T follicular helper cell (primary cell): ENCODE measurements around the gene PRKCQ.

Source experiments
- DNase-seq: peaks from one replicate; pipeline ENCODE4 v3.0.0-alpha.2; 2020; ENCODE audit warnings: low read depth

PRKCQ gene

GRCh38 chr10:6520138-6520537 is 59.9 kb downstream of the PRKCQ start:
- DNase-seq, result no peak

GRCh38 chr10:6518791-6519429 is 61.2 kb downstream of the PRKCQ start:
- DNase-seq, result no peak

DNA sequence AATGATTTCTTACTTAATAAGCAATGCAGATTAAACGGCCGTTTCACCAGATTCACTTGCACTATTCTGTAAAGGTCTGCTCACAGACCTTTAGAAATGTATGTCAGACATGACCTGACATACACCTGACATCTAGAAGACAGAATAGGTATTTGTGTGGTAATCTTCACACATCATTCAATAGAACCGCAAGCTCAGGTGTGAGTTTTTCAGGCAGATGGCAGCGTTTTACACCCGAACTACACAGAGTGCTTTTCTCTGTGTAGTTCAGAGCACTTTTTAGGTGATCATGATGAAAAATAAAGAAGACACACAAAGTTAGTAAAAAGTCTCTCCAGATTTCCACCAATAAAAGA is 63.2 kb downstream of the PRKCQ start:
- DNase-seq, result no peak

- no peak for DNase-seq
Measured at GRCh38 chr10:6516281-6516928, 63.7 kb downstream of the PRKCQ start.

DNA sequence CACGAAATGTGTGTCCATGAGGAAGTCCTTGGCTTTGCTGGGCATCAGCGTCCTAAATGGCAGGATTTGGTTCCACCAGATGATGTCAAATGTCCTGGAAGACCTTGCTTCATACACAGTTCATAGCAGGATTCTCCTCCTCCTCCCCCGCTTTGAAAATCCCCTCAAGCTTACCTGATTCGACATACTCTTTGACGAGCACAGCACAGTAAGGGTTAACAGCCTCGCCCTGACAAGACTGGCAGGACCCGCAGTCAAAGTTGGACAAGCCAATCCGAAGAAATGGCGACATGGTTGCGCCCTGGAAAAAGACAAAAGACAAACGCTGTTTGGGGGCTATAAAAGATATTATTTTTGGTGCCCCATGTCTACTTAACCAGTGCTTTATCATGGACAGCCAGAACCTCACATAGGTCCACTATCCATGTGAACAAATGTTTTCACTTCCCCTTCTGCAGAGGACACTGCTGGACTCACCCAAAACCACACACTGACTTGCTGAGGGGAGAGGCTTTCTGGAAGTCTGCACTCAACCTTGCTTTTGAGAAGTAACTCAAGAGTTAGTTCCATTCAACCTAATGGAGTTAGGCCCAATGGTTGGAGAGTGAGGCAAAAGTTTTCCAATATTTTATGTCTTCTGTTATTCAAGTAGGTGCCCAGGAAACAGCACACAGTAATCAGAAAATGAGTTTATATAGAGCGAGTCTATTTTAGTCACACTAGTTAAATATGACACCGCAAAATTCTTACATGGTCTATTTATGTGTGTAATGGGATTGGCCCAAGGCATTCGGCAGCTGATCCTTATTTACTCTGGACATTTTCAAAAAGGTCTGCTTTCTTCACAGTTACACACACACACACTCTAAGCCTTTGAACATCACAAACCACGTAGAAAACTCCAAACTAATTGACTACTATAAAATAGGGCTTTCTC is 65.0 kb downstream of the PRKCQ start:
- DNase-seq, result no peak

GRCh38 chr10:6514180-6514579 is 65.9 kb downstream of the PRKCQ start:
- DNase-seq, result no peak

DNA sequence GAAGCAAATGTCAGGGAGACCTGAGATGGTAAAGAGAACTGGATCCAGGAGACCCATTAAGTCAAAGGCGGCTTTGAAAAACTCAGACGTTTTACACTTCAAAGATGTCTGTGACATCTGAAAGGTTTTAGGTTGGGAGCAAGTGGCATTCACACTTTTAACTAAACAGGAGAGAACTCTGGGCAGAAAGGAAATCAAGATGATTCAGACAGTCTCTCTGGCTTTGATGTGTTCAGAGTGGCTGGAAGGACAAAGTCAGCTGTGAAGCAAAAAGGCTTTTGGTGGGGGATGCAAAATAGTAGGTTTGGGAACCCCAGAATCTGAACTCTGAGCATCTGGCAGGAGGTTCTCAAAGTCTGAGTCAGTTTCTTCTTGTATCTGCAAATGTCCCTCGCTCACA is 66.6 kb downstream of the PRKCQ start:
- DNase-seq, result peak; percentile 13

DNA sequence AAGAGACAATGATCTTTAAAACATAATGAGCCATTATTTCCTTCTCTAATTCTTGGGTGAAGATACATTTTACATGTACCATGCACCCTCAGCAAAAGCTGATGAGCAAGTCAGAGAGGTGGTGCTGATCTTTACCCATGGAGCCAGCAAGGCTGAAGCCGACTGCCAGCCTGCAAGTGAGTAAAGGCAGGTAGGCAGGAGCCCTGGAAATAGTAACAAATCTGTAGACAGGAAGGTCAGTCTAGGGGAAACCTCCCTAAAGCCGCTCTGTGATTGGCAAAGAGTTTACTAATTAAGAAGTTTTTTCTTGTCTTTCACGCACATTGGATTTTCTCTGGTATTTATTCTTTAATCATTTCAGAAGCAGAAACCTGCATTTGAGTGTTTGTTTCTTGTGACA is 67.9 kb downstream of the PRKCQ start:
- DNase-seq, result no peak

DNA sequence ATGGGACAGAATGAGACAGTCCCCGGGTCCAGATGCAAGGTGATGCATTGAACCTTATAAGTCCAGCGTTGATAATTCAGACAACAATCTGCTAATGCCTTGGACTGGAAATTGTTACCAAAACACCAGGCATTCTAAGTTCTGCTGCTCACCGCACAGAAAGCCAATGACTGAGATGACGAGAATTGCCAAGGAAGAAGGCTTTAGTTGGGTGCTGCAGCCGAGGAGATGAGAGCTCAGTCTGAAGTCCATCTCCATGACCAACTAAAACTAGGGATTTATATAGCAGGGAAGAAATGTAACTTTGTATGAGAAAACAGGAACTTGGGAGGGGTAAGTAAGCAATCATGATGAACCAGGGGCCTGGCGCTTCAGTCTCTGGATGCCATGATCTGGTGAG is 68.7 kb downstream of the PRKCQ start:
- no peak for DNase-seq

GRCh38 chr10:6507311-6507710 is 72.8 kb downstream of the PRKCQ start:
- no peak for DNase-seq

GRCh38 chr10:6505300-6505699 is 74.8 kb downstream of the PRKCQ start:
- DNase-seq, result no peak

GRCh38 chr10:6504296-6504695 is 75.8 kb downstream of the PRKCQ start:
- no peak for DNase-seq

- DNase-seq, result no peak
Measured at GRCh38 chr10:6503171-6503570, 76.9 kb downstream of the PRKCQ start.

DNA sequence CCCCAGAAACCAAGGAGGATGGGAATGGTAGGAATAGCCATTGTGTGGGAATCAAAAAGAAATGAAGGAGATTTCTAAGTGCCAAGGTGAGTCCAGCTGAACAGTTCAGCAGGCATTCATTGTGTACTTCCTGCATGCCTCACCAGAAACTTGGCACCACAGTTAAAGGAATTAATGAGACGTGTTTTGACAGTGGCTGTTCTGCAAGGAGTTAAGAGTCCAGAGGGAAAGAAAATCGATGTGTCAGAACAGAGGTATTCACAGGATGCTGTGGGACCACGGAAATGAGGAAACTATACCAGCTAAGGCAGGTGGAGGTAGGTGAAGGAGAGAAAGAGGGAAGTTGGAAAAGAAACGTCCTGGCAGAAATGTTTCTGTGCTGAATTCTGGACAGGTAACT is 78.1 kb downstream of the PRKCQ start:
- DNase-seq, result no peak

- no peak for DNase-seq
Measured at GRCh38 chr10:6499974-6500373, 80.1 kb downstream of the PRKCQ start.

GRCh38 chr10:6498771-6499170 is 81.3 kb downstream of the PRKCQ start:
- peak; percentile 39 for DNase-seq

DNA sequence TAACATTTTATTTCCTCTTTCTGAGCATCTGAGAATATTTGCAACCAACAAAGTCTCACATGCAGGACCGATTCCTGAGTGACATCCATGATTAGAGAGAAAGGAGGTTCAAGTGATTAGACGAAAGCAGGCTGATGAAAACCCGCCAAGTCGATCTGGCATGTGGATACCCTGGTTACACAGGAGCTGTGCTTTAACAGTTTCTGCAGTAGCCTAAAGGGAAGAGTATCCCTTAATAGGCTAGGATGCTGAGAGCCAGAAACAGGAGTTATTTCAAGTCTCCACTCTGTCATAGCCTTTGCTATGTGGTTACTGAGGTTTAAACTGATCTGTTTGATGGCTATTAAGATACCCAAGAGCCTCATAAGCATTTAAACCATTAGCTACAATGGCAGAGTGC is 82.5 kb downstream of the PRKCQ start:
- DNase-seq, result no peak

DNA sequence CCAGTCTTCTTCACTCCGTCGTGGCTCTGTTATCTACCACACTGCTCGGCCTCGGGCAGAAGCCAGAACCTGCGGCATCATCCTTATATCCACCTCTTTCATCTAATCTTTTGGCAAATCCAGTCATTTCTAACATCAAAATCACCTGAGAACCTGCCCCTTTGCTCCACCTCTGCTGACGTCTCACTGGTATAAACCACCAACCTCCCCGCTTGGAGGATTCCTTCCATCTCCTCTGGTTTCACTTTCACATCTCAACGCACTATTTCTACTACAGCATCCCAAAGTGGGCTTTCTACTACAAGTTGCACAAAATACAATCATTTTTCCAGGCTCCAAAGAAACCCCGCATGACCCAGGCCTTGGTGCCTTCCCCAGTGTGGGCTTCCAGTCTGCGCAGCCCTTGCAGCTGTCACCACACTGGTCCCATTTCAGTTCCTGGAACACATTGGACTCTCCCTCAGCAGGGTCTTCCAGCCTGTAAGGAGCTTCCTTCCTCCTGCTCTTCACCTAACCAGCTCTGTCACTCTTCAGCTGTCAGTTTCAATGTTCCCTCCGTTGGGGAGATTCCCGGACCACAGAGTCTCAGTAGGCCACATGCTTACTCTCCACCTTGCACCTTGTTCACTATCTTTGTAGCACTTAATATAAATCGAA is 85.0 kb downstream of the PRKCQ start:
- peak; percentile 59 for DNase-seq

DNA sequence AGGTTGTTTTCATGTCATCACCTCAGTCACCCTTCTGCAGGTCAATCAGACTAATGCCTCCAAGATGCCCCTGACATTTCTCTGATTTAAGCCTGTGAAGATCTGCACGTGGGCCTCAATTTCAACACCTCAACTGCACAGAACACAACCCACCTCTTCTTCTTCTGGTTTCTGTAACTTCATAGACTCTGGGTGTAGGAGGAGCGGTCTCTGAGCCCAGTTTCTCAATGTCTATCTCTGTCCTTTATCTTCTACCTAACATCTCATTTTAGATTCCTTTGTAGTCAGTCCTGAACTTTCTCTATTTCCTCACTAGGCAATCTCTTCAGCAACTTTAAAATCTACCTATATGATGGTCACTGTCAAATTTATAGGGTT is 85.6 kb downstream of the PRKCQ start:
- DNase-seq, result no peak

- DNase-seq, result no peak
Measured at GRCh38 chr10:6493521-6494441, 86.3 kb downstream of the PRKCQ start.

DNA sequence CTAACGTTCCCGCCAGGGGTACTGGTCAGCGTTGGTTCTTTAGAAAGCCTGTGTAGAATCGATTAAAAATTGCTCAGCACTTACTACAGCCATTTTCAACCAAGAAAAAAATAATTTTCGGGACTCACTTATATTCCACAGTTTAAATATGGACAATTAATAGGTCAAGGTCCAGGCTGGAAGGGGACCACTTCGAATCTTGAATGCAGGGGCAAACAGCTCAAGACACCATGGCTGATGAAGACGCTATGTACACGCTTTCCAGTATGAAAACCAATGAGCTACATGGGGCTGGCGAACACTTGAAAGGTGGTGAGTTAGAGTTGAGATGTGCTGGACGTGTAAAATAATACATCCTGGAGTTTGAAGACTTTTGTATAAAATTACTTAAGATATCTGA is 87.2 kb downstream of the PRKCQ start:
- no peak for DNase-seq
